PFSK-1 (cell line): ENCODE data around the gene SLC8A1.

Experiments used
- FOXP2 ChIP-seq: optimal IDR thresholded peaks from 2 replicates; pipeline ENCODE3; 2011; ENCODE audit warnings: borderline replicate concordance, control low read depth, inconsistent platforms; ENCODE audit not compliant: insufficient read depth; ENCODE audit errors: extremely low read length, extremely low read depth
- POLR2AphosphoS5 ChIP-seq: IDR thresholded peaks from 2 replicates; pipeline ENCODE4 v1.6.1; 2012; ENCODE audit warnings: low read depth, mild to moderate bottlenecking, control low read depth, low read length, moderate library complexity
- REST ChIP-seq, 2 experiments: IDR thresholded peaks; 2 replicates each; pipeline versions ENCODE4 v1.6.1 to v1.8.0; 2011 to 2012; ENCODE audit warnings: low read depth in 2 of 2, low read length in 2 of 2, control low read depth in 1 of 2, inconsistent platforms in 1 of 2, mild to moderate bottlenecking in 1 of 2, moderate library complexity in 1 of 2; ENCODE audit not compliant: insufficient read depth in 1 of 2
- SIN3A ChIP-seq: IDR thresholded peaks from 2 replicates; pipeline ENCODE4 v1.6.1; 2012; ENCODE audit warnings: mild to moderate bottlenecking, low read length, moderate library complexity, borderline replicate concordance; ENCODE audit not compliant: insufficient read depth
- TAF1 ChIP-seq: IDR thresholded peaks from 2 replicates; pipeline ENCODE4 v1.6.1; 2012; ENCODE audit warnings: low read length, control low read depth, borderline replicate concordance; ENCODE audit not compliant: insufficient read depth

The SLC8A1 gene

DNA sequence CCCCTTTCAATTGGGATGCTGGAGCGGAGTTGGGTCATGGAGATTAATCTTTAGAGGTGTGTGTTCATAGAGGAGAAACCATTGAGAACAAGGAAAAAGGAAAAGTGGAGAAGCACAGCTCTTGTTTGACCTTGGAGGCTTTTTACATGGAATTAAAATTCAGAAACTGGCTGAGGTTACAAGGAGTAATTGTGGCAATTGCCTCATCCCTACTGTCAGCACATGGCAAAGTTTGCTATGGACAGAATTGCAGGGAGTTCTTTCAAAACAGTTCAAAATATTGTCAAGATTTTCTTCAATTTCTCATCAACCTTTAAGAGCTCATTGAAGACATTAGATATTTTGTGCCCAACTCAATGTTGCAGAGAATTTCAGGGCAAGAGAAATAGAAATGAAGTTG lies 232.7 kb downstream of the SLC8A1 start:
- no peak for TF ChIP-seq REST (IDR thresholded peaks at IDR 0.05; ENCODE audit: insufficient read depth in 1 of 2, low read depth in 2 of 2, low read length in 2 of 2)
- no peak for TF ChIP-seq TAF1
- no peak for TF ChIP-seq FOXP2
- TF ChIP-seq POLR2AphosphoS5, result no peak
- TF ChIP-seq SIN3A, result no peak

GRCh38 chr2:40218679-40219078 lies 233.2 kb downstream of the SLC8A1 start:
- TF ChIP-seq FOXP2, result no peak
- no peak for TF ChIP-seq TAF1
- TF ChIP-seq REST (IDR thresholded peaks at IDR 0.05; ENCODE audit: insufficient read depth in 1 of 2, low read depth in 2 of 2, low read length in 2 of 2), result no peak
- no peak for TF ChIP-seq SIN3A
- TF ChIP-seq POLR2AphosphoS5, result no peak

DNA sequence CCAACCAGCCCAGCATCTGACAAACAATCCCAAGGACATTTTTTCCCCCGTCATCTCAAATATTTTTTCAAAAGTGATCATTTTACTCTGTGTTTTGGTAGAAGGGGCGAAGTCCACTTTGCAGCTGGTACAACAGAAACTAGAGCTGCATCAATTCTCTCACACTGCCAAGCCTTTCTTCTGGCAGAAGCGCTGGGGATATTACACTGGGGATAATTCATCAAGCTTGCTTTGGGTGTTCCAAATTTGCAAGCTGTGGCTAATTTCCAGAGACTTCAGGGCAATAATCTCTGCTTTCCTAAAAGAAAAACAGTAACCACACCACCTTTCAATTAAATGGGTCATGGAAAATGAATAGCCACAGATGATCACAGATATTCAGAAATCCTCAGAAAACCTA lies 238.3 kb downstream of the SLC8A1 start:
- TF ChIP-seq SIN3A (no peak), FOXP2 (no peak), TAF1 (no peak), REST (IDR thresholded peaks at IDR 0.05; ENCODE audit: insufficient read depth in 1 of 2, low read depth in 2 of 2, low read length in 2 of 2) (no peak), POLR2AphosphoS5 (no peak)

- TF ChIP-seq POLR2AphosphoS5, result no peak
- no peak for TF ChIP-seq TAF1
- no peak for TF ChIP-seq SIN3A
- TF ChIP-seq REST (IDR thresholded peaks at IDR 0.05; ENCODE audit: insufficient read depth in 1 of 2, low read depth in 2 of 2, low read length in 2 of 2), result no peak
- TF ChIP-seq FOXP2, result no peak
Measured at GRCh38 chr2:40213071-40213470, 238.8 kb downstream of the SLC8A1 start.

GRCh38 chr2:40210968-40211353 lies 240.9 kb downstream of the SLC8A1 start:
- TF ChIP-seq FOXP2, result no peak
- TF ChIP-seq REST (IDR thresholded peaks at IDR 0.05; ENCODE audit: insufficient read depth in 1 of 2, low read depth in 2 of 2, low read length in 2 of 2), result no peak
- no peak for TF ChIP-seq POLR2AphosphoS5
- TF ChIP-seq TAF1, result no peak
- no peak for TF ChIP-seq SIN3A
